A673 (cell line): ENCODE measurements around the gene GALNT18. TPM values are rescaled to one million over a fixed set of nuclear protein-coding genes. Genes with fewer than 3 reads are reported as not detected.

Experiments used
- BruUV-seq: library from RNA; stranded (reverse); fragments of 400-500 nt; replicated peaks from 2 replicates; lab custom pipeline; 2021; lab: Mats Ljungman, UMichigan
- CTCF ChIA-PET: fragments of 300-600 bp; sonication (Branson Sonifier 250); formaldehyde crosslinking; loops from one replicate; lab custom pipeline; 2022; ENCODE audit warnings: antibody characterized with exemption; lab: Charles Lee
- POLR2A ChIA-PET: fragments of 300-600 bp; sonication (Branson Sonifier 250); formaldehyde crosslinking; loops from one replicate; lab custom pipeline; 2022; ENCODE audit warnings: antibody characterized with exemption; ENCODE audit not compliant: low non-redundant PET; lab: Charles Lee
- DNase-seq: peaks from one replicate; pipeline ENCODE4 v3.0.0-alpha.2; 2015; ENCODE audit warnings: low spot score
- H3K27ac ChIP-seq: fragments of 200-600 bp; sonication (generic); 2 replicates; pipeline ENCODE4 v1.5.1; 2016; ENCODE audit warnings: mixed run types, low read depth, mild to moderate bottlenecking, mixed read lengths, antibody characterized with exemption, low read length; ENCODE audit not compliant: poor library complexity, severe bottlenecking
- H3K27me3 ChIP-seq: fragments of 200-600 bp; sonication (generic); replicated peaks from 2 replicates; pipeline ENCODE4 v1.6.1; 2017; ENCODE audit warnings: mixed run types, low read depth, mild to moderate bottlenecking, mixed read lengths, antibody characterized with exemption, low read length; ENCODE audit not compliant: insufficient read depth, poor library complexity
- H3K36me3 ChIP-seq: fragments of 200-600 bp; sonication (generic); 2 replicates; pipeline ENCODE4 v1.6.1; 2016; ENCODE audit warnings: mixed run types, mild to moderate bottlenecking, mixed read lengths, antibody characterized with exemption, low read length; ENCODE audit not compliant: insufficient read depth, poor library complexity, severe bottlenecking
- H3K4me1 ChIP-seq: fragments of 200-600 bp; sonication (generic); 2 replicates; pipeline ENCODE4 v1.6.1; 2017; ENCODE audit warnings: mixed run types, mild to moderate bottlenecking, mixed read lengths, antibody characterized with exemption, low read length; ENCODE audit not compliant: insufficient read depth, poor library complexity, severe bottlenecking
- H3K4me3 ChIP-seq: fragments of 200-600 bp; sonication (generic); 2 replicates; pipeline ENCODE4 v1.5.1; 2016; ENCODE audit warnings: low read depth, mixed run types, mild to moderate bottlenecking, mixed read lengths, low read length; ENCODE audit not compliant: poor library complexity, severe bottlenecking
- H3K9me3 ChIP-seq: fragments of 200-600 bp; sonication (generic); 2 replicates; pipeline ENCODE4 v1.6.1; 2016; ENCODE audit warnings: mixed run types, low read depth, mild to moderate bottlenecking, mixed read lengths, antibody characterized with exemption, low read length; ENCODE audit not compliant: poor library complexity, severe bottlenecking
- EZH2 ChIP-seq: fragments of 200-600 bp; sonication (generic); IDR thresholded peaks from 2 replicates; pipeline ENCODE4 v1.6.1; 2017; ENCODE audit warnings: borderline replicate concordance, low read depth, mild to moderate bottlenecking, mixed read lengths, antibody characterized with exemption, low read length; ENCODE audit not compliant: poor library complexity, severe bottlenecking
- intact Hi-C: fragments of 100-400 bp; cut with micrococcal nuclease; formaldehyde crosslinking; loops from one replicate; pipeline ENCODE4 v1.10.0; 2022; ENCODE audit not compliant: unreplicated experiment
- total RNA-seq: library from RNA; stranded (reverse); gene quantifications from 2 replicates; pipeline ENCODE4 v1.2.3, GENCODE V29; 2021
- TF ChIP-seq, protein P1 (sequence below): fragments of 300-800, 200-600 bp; sonication (generic); conservative IDR thresholded peaks from 2 replicates; pipeline ENCODE4 v1.5.1; 2017; ENCODE audit warnings: low read depth, mild to moderate bottlenecking, antibody characterized with exemption, low read length, moderate library complexity, mixed read lengths

The GALNT18 gene
- total RNA-seq, 1 experiment from 2014 or later: 0.37 TPM

DNA sequence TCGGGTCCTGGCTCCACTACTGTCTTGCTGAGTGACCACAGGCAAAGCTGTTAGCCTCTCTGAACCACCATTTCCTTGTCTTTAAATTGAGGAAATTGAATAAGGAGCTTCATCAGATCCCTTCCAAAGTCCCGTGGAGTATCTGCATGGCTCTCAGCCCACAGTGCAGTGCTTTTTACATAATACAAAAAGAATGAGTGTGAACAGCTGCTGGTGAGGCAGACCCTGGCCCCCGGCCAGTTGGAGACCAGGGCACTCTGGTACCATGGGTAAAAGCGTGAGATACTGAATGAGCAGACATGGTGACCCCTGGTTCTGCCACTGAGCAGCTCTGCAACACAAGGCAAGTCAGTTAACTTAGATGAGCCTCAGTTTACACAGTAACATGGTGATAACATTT, 86.8 kb downstream of the GALNT18 start:
- Histone ChIP-seq H3K36me3 (no peaks in the 10 kb centered on the region), H3K9me3 (no peaks in the 10 kb centered on the region), H3K27ac (no peak overlapping the region), H3K4me1 (no peaks in the 10 kb centered on the region), H3K27me3 (no peaks in the 10 kb centered on the region), H3K4me3 (no peak overlapping the region)
- BruUV-seq: no TSS peak
- no peak for TF ChIP-seq EZH2
- TF ChIP-seq, protein P1, sequence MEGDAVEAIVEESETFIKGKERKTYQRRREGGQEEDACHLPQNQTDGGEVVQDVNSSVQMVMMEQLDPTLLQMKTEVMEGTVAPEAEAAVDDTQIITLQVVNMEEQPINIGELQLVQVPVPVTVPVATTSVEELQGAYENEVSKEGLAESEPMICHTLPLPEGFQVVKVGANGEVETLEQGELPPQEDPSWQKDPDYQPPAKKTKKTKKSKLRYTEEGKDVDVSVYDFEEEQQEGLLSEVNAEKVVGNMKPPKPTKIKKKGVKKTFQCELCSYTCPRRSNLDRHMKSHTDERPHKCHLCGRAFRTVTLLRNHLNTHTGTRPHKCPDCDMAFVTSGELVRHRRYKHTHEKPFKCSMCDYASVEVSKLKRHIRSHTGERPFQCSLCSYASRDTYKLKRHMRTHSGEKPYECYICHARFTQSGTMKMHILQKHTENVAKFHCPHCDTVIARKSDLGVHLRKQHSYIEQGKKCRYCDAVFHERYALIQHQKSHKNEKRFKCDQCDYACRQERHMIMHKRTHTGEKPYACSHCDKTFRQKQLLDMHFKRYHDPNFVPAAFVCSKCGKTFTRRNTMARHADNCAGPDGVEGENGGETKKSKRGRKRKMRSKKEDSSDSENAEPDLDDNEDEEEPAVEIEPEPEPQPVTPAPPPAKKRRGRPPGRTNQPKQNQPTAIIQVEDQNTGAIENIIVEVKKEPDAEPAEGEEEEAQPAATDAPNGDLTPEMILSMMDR: no peak
- ChIA-PET POLR2A (no interaction called here), CTCF (no interaction called here)
- no peak for DNase-seq
- intact Hi-C loops: no loop called here

DNA sequence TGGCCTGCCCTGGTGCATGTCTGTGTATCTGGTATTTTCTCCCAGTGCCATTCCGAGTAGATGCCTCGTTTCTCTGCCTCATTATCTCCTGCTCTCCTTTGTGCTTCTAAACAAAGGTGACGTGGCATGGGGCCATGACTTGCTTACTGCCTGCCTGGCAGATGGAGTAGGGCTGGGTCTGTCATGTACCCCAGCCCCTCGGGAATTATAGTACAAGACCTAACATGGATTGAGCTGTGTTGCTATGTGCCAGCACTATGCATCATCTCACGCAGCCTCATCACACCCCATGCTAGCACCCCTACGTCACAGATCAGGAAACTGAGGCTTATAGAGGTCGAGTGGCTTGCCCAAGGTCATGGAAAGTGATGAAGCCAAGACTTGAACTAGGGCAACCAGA, 88.1 kb downstream of the GALNT18 start:
- POLR2A ChIA-PET: no interaction called here
- intact Hi-C loops: no loop called here
- CTCF ChIA-PET: no interaction called here
- BruUV-seq: no TSS peak
- Histone ChIP-seq H3K27ac (no peak overlapping the region), H3K4me1 (no peaks in the 10 kb centered on the region), H3K4me3 (no peak overlapping the region), H3K27me3 (no peaks in the 10 kb centered on the region), H3K9me3 (no peaks in the 10 kb centered on the region), H3K36me3 (no peaks in the 10 kb centered on the region)
- TF ChIP-seq, protein P1: no peak
- TF ChIP-seq EZH2: no peak
- no peak for DNase-seq

DNA sequence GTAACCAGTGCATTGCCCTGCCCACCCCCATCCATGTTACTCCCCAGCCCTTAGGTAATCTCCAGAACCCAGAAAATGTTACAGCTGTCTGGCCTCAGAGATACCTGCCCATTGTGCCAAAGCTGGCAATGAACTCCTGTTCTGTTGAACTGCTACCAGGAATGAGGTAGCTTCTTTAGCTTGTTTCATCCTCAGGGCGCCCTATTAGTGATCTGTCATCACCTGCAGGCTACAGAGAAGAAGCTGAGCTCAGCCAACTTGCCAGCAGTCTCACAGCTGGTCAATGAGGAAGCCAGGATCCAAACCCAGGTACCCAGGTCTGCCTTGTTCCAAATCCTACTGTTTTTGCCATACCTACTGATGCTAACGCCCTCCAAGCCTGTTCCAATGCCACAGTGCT, 88.7 kb downstream of the GALNT18 start:
- no TSS peak for BruUV-seq
- ChIA-PET CTCF (no interaction called here), POLR2A (no interaction called here)
- no peak for DNase-seq
- intact Hi-C loops: no loop called here
- H3K4me3 ChIP-seq: no peak overlapping the region
- no peaks in the 10 kb centered on the region for H3K27me3 ChIP-seq
- TF ChIP-seq, protein P1: no peak
- TF ChIP-seq EZH2: no peak
- H3K27ac ChIP-seq: no peak overlapping the region
- no peaks in the 10 kb centered on the region for H3K4me1 ChIP-seq
- H3K36me3 ChIP-seq: no peaks in the 10 kb centered on the region
- H3K9me3 ChIP-seq: no peaks in the 10 kb centered on the region
